Liver (tissue), 3 donors: ENCODE results near the gene PHLDB3.

Source experiments
- FOXA1 ChIP-seq: IDR thresholded peaks from 2 replicates; pipeline ENCODE4 v1.6.1; 2016; ENCODE audit warnings: antibody characterized with exemption
- FOXA2 ChIP-seq: IDR thresholded peaks from 2 replicates; pipeline ENCODE4 v1.6.1; 2016; ENCODE audit warnings: antibody characterized with exemption
- GABPA ChIP-seq, 2 donors: IDR thresholded peaks in 1 of 2; conservative IDR thresholded peaks in 1 of 2; 2 replicates each; pipeline ENCODE4 v1.6.1; 2016; ENCODE audit warnings: antibody characterized with exemption in 2 of 2, mild to moderate bottlenecking in 1 of 2, moderate library complexity in 1 of 2
- JUND ChIP-seq, 2 donors: IDR thresholded peaks; 2 replicates each; pipeline ENCODE4 v1.6.1; 2016; ENCODE audit warnings: antibody characterized with exemption in 2 of 2
- RAD21 ChIP-seq, 2 donors: IDR thresholded peaks; 2 replicates each; pipeline ENCODE4 v1.6.1; 2016; ENCODE audit warnings: antibody characterized with exemption in 2 of 2, mild to moderate bottlenecking in 2 of 2
- RXRA ChIP-seq, 2 donors: IDR thresholded peaks; 2 replicates each; pipeline ENCODE4 v1.6.1; 2017 to 2018; ENCODE audit warnings: antibody characterized with exemption in 2 of 2, mild to moderate bottlenecking in 1 of 2
- YY1 ChIP-seq: IDR thresholded peaks from 2 replicates; pipeline ENCODE4 v1.6.1; 2016; ENCODE audit warnings: antibody characterized with exemption, mild to moderate bottlenecking
- TF ChIP-seq, protein P1 (sequence below): fragments of 150-350 bp; IDR thresholded peaks from 2 replicates; pipeline ENCODE4 v1.5.1; 2017; ENCODE audit warnings: improper control_type of control experiment, low read depth, low read length; ENCODE audit not compliant: missing input control
- TF ChIP-seq, protein P2 (sequence below): IDR thresholded peaks from 2 replicates; pipeline ENCODE4 v1.6.1; 2016; ENCODE audit warnings: antibody characterized with exemption
- TF ChIP-seq, protein P3 (sequence below): IDR thresholded peaks from 2 replicates; pipeline ENCODE4 v1.6.1; 2016; ENCODE audit warnings: antibody characterized with exemption, mild to moderate bottlenecking
- donor health status: healthy.
- donor health status: healthy.

DNA sequence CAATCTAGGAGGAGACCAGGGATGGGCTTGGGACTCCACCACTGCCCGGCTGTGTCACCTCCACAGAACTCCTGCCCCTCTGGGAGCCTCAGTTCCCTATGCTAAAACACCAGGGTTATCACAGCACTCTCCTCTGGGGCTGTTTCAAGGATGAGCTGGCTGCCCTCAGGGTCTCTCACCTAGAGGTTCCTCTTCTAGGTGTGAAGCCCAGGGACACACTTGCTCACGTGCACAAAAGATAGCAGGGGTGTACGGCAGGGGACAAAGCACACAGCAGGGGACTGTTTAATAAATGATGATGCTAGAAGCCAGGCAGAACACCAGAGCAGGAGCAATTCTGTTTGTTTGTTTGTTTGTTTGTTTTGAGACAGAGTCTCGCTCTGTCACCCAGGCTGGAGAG is 22.4 kb downstream of the PHLDB3 start:
- TF ChIP-seq, protein P1, sequence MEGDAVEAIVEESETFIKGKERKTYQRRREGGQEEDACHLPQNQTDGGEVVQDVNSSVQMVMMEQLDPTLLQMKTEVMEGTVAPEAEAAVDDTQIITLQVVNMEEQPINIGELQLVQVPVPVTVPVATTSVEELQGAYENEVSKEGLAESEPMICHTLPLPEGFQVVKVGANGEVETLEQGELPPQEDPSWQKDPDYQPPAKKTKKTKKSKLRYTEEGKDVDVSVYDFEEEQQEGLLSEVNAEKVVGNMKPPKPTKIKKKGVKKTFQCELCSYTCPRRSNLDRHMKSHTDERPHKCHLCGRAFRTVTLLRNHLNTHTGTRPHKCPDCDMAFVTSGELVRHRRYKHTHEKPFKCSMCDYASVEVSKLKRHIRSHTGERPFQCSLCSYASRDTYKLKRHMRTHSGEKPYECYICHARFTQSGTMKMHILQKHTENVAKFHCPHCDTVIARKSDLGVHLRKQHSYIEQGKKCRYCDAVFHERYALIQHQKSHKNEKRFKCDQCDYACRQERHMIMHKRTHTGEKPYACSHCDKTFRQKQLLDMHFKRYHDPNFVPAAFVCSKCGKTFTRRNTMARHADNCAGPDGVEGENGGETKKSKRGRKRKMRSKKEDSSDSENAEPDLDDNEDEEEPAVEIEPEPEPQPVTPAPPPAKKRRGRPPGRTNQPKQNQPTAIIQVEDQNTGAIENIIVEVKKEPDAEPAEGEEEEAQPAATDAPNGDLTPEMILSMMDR, result no peak
- TF ChIP-seq RXRA (IDR thresholded peaks at IDR 0.05) (no peak), YY1 (no peak), GABPA (IDR thresholded peaks at IDR 0.05 in 1 of 2, conservative IDR thresholded peaks at IDR 0.05 in 1 of 2) (no peak), RAD21 (IDR thresholded peaks at IDR 0.05) (no peak), FOXA1 (no peak), JUND (IDR thresholded peaks at IDR 0.05) (no peak), FOXA2 (no peak)
- TF ChIP-seq, protein P2, sequence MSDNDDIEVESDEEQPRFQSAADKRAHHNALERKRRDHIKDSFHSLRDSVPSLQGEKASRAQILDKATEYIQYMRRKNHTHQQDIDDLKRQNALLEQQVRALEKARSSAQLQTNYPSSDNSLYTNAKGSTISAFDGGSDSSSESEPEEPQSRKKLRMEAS, result no peak
- TF ChIP-seq, protein P3, sequence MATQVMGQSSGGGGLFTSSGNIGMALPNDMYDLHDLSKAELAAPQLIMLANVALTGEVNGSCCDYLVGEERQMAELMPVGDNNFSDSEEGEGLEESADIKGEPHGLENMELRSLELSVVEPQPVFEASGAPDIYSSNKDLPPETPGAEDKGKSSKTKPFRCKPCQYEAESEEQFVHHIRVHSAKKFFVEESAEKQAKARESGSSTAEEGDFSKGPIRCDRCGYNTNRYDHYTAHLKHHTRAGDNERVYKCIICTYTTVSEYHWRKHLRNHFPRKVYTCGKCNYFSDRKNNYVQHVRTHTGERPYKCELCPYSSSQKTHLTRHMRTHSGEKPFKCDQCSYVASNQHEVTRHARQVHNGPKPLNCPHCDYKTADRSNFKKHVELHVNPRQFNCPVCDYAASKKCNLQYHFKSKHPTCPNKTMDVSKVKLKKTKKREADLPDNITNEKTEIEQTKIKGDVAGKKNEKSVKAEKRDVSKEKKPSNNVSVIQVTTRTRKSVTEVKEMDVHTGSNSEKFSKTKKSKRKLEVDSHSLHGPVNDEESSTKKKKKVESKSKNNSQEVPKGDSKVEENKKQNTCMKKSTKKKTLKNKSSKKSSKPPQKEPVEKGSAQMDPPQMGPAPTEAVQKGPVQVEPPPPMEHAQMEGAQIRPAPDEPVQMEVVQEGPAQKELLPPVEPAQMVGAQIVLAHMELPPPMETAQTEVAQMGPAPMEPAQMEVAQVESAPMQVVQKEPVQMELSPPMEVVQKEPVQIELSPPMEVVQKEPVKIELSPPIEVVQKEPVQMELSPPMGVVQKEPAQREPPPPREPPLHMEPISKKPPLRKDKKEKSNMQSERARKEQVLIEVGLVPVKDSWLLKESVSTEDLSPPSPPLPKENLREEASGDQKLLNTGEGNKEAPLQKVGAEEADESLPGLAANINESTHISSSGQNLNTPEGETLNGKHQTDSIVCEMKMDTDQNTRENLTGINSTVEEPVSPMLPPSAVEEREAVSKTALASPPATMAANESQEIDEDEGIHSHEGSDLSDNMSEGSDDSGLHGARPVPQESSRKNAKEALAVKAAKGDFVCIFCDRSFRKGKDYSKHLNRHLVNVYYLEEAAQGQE, result no peak
